ENCODE results near the gene LRRC23. TPM values are rescaled to one million over a fixed set of nuclear protein-coding genes. Genes with fewer than 3 reads are reported as not detected.

LRRC23 gene
- total and polyA plus RNA-seq, 2 of the 4 experiments (the other 2 are of a cell fraction): 11.1 to 11.4 TPM

- Histone ChIP-seq H4K8ac (ENCODE audit: low read depth in 2 of 2, low read length in 2 of 2) (peak overlapping the region; percentile 96; a peak in 3 of 4 replicates), H3K4me2 (ENCODE audit: low read depth, low read length) (no peak overlapping the region), H2BK120ac (ENCODE audit: low read depth, low read length) (no peak overlapping the region), H2BK15ac (ENCODE audit: low read depth, low read length) (no peak overlapping the region; the same call in 2 of the 3 replicates), H2AK9ac (replicated peaks; ENCODE audit: low read depth, low read length, poor library complexity) (peak overlapping the region; percentile 53), H2AK5ac (ENCODE audit: low read depth, low read length) (peak overlapping the region; percentile 66), H4K91ac (ENCODE audit: insufficient read depth, low read depth, low read length) (peak overlapping the region; percentile 78; the same call in 1 of the 2 replicates), H3K9me3 (ENCODE audit: control insufficient read depth, insufficient read depth, low read length) (no peaks in the 10 kb centered on the region), H3K27me3 (ENCODE audit: control insufficient read depth, insufficient read depth, low read length) (no peaks in the 10 kb centered on the region), H2BK5ac (ENCODE audit: low read depth, low read length, poor library complexity, severe bottlenecking) (no peak overlapping the region), H3K27ac (ENCODE audit: insufficient read depth, low read length) (no peak overlapping the region), H3K56ac (ENCODE audit: extremely low read depth, insufficient read depth, low read length) (no peak overlapping the region), H3K18ac (ENCODE audit: low read depth, low read length) (no peak overlapping the region), H3K23ac (ENCODE audit: low read depth, low read length) (no peak overlapping the region), H3K9me1 (ENCODE audit: insufficient read depth, low read length) (no peaks in the 10 kb centered on the region), H3K9ac (ENCODE audit: low read depth, low read length) (no peak overlapping the region), H3K14ac (replicated peaks; ENCODE audit: low read depth, low read length) (no peak overlapping the region), H3K4ac (ENCODE audit: low read depth, low read length) (peak overlapping the region; percentile 79), H4K20me1 (ENCODE audit: insufficient read depth, low read length) (no peaks in the 10 kb centered on the region), H3K36me3 (ENCODE audit: control insufficient read depth, insufficient read depth, low read length) (peaks cover 15% of the 10 kb centered on the region), H3K4me1 (ENCODE audit: control insufficient read depth, insufficient read depth, low read length) (peaks cover 5% of the 10 kb centered on the region; the same call in 1 of the 2 replicates), H4K5ac (ENCODE audit: low read depth, low read length) (peak overlapping the region; percentile 89), H3K4me3 (ENCODE audit: insufficient read depth, low read depth, low read length) (no peak overlapping the region), H2BK20ac (ENCODE audit: low read depth, low read length) (0 out of 2 replicates have a peak overlapping the region, but pooled peaks have one; percentile 32), H3K79me1 (ENCODE audit: low read depth in 1 of 2, low read length in 2 of 2) (0 out of 4 replicates have a peak, but pooled peaks cover 0 to under 1% of the 10 kb centered on the region in 2 experiments), H2AFZ (replicated peaks; ENCODE audit: low read length, poor library complexity) (peak overlapping the region; percentile 88)
- intact Hi-C loops (cut with micrococcal nuclease) (no loop called here), in situ Hi-C loops (cut with MboI; ENCODE audit: low sequenced_read_pairs) (loop anchor here (5.0 kb wide), 1 partner anchor 94 kb away; the partner anchor contains the start of gene TPI1), dilution Hi-C loops (cut with HindIII; ENCODE audit: low sequenced_read_pairs, unreplicated experiment) (no loop called here)
- TF ChIP-seq CEBPB (IDR thresholded peaks at IDR 0.05; ENCODE audit: low read depth, low read length): no peak
- 0 out of 2 replicates have a peak, but pooled peaks have one; percentile 4 for TF ChIP-seq FOS (IDR thresholded peaks at IDR 0.05; ENCODE audit: low read depth, low read length)
- ATAC-seq (ENCODE audit: low read depth): no peak
- 85% methylated on average over 19 of the region's 24 CpGs; no CpG with 5 or more reads in 1 of the 2 experiments for WGBS, 2 experiments (ENCODE audit: extremely low coverage in 2 of 2, insufficient read length in 1 of 2)
- ChIA-PET POLR2A (ENCODE audit: unreplicated experiment) (interaction anchor here (0.5 kb wide), 1 partner anchor 33 kb away, joined by 3 read pairs; no protein-coding TSS in a partner anchor), CTCF (interaction anchor here (0.9 to 1.7 kb wide), 4 partner anchors 9 to 152 kb away, joined by 3 to 4 read pairs (median 3); partner anchors contain the start of genes C12orf57, C1RL and RNU7-1)
- no peak for DNase-seq
- no TSS peak for BruUV-seq (replicated peaks)
These were observed 56.7 kb downstream of the LRRC23 start for GRCh38 chr12:6961278-6961694.
